HG03439 (cell line): ENCODE measurements around the gene BAHCC1.

Source experiments
- ATAC-seq: cut with Tn5 transposase; IDR thresholded peaks from one replicate; pipeline ENCODE4 v1.9.1; 2021; ENCODE audit warnings: mild to moderate bottlenecking, moderate library complexity; ENCODE audit not compliant: unreplicated experiment

Gene BAHCC1

DNA sequence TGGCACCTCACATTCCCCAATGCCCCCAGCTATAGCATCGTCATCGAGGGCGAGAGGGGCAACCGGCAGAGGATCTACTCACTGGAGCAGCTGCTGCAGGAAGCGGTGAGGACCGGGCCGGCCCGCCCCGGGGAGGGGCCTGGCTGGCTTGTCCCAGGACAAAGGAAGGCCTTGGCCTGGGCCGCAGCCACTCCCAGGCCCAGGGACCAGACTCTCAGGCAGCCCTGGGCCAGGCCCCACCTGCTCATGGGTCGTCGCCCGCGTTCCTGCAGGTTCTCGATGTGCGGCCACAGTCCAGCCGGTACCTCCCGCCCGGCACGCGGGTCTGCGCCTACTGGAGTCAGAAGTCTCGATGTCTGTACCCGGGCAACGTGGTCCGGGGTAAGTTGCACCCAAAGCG lies 64.0 kb downstream of the BAHCC1 start:
- no peak for ATAC-seq

DNA sequence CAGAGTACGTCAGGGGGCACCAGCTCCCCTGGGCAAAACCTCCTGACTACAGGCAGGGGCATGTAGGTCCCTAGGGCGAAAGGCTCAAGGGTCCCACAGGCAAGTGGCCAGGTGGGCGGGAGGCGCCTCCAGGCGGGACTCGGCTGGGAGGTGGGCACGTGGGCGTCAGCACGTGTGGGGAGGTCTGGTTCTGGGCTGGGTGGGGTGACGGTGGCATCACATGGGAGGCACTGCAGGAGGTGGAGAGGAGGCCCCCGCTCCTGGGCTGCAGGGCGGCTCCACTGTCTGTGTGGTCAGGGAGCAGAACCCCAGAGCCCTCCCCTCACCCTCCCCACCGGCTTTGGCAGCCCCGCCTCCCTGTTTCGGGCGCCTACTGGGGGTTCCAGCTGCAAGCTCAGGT lies 64.6 kb downstream of the BAHCC1 start:
- ATAC-seq, result no peak

- ATAC-seq, result no peak
These were observed 65.7 kb downstream of the BAHCC1 start for GRCh38 chr17:81460856-81461460.

DNA sequence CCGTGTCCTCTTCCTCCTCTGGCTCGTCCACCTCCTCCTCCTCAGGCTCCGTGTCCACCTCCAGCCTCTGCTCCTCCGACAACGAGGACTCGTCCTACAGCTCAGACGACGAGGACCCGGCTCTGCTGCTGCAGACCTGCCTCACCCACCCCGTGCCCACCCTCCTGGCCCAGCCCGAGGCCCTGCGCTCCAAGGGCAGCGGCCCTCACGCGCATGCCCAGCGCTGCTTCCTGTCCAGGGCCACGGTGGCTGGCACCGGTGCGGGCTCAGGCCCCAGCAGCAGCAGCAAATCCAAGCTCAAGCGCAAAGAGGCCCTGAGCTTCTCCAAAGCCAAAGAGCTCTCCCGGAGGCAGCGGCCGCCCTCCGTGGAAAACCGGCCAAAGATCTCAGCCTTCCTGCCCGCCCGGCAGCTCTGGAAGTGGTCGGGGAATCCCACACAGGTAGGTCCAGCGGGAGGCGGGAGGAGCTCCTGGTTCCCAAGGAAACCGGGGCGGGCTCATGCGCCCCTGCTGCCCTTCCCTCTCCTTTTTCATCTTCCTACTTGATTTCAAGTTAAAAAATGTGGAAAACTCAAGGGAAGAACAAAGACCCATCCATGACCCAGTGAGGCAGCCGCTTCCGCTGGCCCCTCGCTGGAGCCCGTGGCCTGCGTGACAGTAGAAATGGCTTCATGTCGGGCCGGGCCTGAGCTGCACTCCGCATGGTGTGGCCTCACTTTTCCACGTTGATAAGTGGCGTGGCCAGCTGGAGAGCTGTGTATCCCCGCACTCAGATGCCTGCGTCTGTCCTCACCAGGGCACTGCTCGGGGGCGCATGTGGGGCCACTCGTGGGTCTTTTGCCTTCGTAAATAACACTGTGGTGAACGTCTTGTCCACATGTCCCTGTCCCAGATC lies 66.6 kb downstream of the BAHCC1 start:
- ATAC-seq, result no peak

DNA sequence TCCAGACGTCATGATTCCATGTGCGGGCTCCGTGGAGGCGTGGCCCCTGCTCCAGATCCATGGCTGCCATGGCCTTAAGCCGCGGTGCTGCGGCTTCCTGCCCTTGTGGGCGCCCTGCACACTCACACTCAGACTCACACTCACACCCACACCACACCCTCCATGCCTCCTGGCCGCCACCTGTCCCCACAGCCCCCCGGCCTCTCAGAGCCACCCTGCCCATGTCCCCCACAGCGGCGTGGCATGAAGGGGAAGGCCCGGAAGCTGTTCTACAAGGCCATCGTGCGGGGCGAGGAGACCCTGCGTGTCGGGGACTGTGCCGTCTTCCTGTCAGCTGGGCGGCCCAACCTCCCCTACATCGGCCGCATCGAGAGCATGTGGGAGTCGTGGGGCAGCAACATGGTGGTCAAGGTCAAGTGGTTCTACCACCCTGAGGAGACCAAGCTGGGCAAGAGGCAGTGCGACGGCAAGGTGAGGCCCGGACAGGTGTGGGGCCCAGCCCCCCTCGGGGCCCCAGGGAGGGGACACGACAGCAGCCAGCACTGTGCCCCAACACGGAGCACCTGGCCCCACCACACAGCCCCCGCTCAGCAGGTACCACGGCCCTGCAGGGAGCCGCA lies 67.4 kb downstream of the BAHCC1 start:
- ATAC-seq, result no peak

DNA sequence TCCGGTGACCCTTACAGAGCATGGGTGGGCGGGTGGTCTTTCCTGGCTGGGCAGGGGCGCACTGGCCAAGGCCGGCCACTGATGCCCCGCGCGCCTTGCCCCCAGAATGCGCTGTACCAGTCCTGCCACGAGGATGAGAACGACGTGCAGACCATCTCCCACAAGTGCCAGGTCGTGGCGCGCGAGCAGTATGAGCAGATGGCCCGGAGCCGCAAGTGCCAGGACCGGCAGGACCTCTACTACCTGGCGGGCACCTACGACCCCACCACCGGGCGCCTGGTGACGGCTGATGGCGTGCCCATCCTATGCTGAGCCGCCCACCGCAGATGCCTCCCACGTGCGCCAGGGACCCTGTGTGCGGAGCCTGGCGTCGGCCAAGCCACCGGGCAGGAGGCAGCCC lies 68.2 kb downstream of the BAHCC1 start:
- ATAC-seq, result no peak

- ATAC-seq, result no peak
These were observed 69.3 kb downstream of the BAHCC1 start for GRCh38 chr17:81464586-81464985.

DNA sequence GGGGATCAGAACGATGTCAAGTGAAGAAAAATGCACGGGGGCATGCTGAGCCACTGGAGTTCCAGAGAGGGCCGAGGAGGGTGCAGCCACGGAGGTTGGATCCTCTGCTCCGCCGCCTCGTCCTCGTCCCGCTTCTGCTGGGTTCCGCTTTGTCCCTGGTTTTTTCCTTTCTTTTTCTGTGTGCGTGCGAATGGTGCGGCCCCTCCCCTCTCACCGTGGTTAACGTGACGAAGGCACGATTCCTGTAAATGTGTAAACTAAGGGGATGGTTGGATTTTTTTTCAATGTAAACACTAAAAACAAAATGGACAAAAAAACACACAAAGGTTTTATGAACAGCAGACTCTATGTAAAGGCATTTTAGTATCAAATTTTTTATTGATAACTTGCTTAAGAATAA lies 70.7 kb downstream of the BAHCC1 start:
- ATAC-seq, result no peak

DNA sequence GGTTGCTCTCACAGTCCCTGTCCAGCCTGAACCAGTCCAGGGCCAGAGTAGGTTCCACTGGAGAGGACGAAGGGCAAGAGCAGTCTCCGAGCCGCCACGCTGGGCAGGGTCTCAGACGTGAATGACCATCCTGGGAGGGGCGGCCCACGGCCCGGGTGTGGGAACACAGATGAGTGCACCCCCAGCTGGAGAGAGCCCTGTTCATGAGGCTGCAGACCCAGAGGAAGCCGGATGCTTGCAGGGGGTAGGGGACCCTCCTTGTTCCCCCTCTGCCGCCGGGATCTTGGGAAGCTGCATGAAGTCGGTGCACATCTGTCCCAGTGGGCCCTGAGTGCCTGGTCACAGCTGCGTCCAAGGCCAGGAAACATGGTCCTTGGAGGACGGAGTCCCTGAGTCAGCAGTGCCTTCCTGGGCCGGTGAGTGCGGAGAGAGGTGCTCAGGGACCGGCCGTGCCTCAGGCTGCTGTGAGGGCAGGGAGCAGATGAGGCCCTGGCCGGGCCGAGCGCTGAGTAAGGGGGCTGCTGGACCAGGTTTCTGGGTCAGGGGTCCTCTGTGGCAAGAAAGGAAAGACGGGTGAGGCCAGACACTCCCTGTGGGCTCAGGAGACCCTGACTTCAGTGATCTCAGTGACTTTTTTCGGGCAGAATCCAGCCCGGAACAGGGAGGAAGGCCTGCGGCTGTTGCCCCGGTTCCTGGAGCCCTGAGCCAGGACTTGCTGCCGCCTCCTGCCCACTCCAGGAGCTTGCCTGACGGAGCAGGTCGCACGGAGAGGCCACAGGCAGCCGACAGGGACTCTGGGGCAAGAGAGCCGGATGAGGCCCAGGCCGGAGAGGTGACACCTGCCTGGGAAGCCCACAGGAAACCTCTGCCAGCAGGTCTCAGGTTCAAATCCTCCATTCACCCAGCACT lies 71.6 kb downstream of the BAHCC1 start:
- no peak for ATAC-seq

GRCh38 chr17:81468111-81468769 lies 73.0 kb downstream of the BAHCC1 start:
- ATAC-seq, result no peak

DNA sequence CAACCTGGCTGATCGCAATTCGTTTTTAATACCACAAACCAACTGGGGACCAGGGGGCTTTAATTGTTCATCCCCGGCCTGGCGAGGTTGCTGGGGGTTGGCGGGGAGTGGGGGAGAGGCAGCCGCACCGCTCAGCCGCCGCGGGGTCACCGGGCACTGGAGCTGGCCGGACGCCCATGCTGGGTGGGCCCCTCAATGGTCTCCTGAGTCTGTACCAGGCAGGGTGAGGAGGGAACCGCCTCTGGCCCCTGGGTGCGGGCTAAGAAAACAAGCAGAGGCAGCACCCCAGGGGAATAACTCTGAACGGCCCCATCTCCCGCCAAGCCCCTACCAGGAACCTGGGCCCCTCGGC lies 73.5 kb downstream of the BAHCC1 start:
- no peak for ATAC-seq

- no peak for ATAC-seq
These were observed 74.0 kb downstream of the BAHCC1 start for GRCh38 chr17:81469266-81469665.

DNA sequence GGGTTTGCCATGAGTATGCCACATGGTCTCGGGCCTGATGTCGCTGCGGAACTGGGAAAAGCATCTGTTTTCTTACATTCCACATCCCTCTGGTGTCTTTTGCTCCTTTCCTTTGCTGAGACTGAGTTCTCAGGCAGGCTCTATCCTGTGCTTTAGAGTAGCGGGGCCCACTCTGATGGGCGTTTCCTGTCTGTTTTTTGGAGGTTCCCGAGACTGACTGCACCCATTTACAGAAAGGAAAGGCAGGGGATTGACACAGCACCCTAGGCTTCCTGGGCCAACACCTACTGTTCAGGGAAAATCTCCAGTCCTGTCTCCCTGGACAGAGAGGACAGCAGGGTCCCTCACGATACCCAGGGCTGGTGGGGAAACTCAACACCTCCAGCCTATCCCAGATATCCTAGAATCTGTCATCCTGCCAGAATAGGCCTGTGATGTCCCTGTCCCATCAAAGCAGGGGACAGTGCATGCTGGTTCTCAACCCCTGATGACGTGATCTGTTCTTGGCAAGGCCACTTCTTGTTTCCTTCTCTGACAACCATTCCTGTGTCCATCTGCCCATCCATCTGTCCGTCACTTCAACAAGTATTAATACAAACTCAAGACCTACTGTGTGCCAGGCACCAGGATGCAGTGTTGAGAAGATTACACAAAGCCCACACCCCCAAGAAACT lies 75.2 kb downstream of the BAHCC1 start:
- no peak for ATAC-seq

- no peak for ATAC-seq
These were observed 75.9 kb downstream of the BAHCC1 start for GRCh38 chr17:81470944-81471817.

GRCh38 chr17:81471818-81472456 lies 76.7 kb downstream of the BAHCC1 start:
- no peak for ATAC-seq

GRCh38 chr17:81473019-81473418 lies 77.8 kb downstream of the BAHCC1 start:
- ATAC-seq, result no peak

GRCh38 chr17:81474958-81475357 lies 79.7 kb downstream of the BAHCC1 start:
- ATAC-seq, result no peak

- no peak for ATAC-seq
These were observed 80.8 kb downstream of the BAHCC1 start for GRCh38 chr17:81476097-81476496.

- ATAC-seq, result no peak
These were observed 81.4 kb downstream of the BAHCC1 start for GRCh38 chr17:81476635-81477034.
